ENCODE data around the gene HDAC7.

Gene HDAC7

DNA sequence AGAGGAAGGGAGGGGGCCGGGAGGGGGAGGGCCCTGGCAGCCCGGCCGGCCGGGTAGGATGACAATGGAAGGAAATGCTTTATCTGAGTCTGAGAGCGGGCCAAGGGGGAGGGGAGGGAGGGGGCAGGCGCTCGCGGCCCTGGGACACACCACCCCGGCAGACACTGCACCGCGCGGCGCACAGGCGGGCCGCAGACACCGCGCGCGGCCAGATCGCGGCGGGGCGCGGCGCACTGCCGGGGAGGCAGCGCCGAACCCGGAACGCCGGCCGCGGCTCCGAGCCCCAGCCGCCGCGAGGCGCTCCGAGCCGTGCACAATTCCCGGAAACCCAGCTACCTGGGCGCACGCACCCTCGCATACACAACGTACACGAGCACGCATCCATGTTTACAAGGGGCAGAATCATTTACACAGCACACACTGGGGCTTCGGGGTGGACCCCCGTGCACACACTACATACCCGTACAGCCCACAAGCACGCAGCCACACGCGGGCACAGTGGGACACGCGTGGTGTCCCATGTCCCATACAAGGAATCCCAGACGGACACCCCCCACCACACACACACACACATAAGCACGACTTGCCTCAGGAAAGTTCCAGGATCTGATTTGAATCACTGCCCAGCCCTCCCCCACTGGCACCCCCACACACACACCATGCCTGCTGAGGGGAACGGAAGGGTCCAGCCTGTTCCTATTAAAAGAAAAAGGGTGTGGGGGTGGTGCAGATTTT is at the start of gene HDAC7:
TSS of gene HDAC7 (minus strand) at position 8 of the 735 bp plus-strand sequence. CDS start 118 bp downstream, outside the sequence.
- DNase-seq (ENCODE audit: low read depth): peak; percentile 63

DNA sequence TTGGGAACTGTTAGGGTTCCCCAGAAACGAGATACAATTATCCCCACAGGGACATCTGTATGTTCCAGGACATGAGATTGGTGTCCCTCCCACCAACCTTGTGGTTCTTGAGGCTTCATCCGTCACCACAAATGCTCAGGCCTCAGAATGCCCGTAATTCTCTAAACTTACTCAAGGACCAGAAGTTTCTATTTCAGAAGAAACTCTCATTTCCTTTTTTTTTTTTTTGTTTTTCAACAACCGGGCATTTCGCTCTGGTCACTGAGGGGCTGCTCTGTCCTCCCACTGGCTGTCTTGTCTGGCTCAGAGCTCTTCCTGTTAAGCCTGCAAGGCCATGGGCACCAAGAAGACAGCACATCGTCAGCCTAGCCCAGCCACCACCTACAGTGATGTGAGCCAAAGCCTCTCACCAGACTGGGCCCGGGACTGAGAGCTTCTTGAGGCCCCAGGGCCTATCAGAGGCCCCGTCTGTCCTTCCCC is 48.9 kb upstream of the HDAC7 start:
- no peak for DNase-seq (ENCODE audit: low read depth)

DNA sequence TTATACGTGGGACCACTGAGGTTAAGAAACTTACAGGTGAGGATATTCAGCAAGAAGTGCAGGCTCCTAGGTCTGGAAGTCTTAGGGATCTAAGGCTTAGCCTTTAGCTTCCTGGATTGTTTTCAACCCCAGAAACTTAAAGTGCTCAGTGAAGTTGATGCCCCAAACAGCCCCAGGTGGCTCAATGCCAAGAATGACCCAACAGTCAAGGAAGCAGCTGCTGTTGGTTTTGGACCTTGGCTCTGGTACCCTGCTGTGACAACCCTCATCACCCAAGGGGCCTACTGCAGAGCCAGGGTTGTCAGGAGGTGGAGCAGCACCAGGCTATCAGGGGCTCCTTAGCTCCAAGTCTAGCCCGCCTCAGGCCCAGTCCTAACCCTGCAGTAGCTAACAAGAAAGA is 48.3 kb upstream of the HDAC7 start:
- DNase-seq (ENCODE audit: low read depth): no peak

DNA sequence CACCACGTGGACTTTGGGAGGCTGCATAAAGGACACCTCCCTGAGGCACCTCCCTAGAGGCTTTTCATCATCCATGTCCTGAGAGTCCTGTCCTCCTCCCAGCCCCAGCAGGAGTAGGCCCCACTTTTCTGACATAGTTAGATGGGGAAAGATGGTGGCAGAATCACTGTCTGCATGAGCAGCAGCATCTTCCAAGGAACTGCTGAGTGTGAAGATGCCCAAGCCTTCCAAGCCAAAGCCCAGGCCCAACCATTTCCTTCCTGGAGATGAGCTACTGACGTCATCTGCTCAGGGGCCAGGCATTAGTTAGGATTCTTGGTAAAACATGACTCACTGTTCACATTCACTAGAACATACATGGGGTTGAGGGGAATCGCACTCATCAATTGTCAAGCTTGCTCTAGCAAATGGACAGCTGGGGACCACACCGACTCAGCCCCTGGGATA is 47.8 kb upstream of the HDAC7 start:
- no peak for DNase-seq (ENCODE audit: low read depth)

DNA sequence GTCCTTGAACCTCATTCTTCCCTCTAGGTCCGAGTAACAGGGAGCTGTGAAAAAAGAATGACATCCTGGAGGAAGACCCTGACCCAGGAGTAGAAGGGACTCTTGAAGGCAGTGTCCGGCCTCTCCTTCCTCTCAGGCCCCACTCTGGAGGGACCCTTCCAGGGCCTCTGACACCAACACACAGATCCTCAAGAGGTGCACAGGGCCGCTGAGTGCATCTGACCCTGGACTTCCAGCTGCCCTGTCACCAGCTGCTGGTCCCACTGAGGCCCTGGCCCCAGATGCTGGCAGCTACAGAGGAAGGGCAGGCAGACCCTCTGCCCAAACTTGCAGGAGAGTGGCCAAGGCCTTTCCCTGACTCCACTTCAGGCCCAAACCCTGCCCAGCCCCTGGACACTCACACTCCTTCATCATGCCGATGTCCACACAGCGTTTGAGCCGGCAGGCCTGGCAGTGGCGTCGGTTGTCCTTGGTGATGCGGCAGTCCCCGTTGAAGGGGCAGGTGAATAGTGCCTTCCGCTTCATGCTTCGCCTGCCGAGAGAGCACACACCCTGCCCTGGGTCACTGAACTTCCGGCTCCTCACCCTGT is 45.0 kb upstream of the HDAC7 start:
- no peak for DNase-seq (ENCODE audit: low read depth)

DNA sequence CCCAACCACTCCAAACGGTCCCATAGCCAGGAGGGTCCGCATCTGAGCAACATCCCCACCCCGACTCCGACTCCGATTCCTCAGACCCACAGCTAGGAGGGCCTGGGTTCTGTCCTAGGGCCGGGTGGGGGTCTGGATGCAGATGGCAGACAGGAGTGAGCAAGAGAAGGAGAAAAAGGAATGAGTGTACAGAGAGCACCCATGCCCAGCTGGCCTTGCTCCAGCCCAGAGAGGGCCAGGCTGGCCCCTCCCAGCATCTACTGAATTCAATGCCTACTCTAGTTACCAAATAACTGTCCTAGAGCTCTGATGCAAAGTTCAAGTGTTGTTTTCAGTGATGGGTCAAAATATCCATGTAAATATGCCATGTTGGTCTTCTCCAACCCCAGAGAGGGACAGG is 44.3 kb upstream of the HDAC7 start:
- no peak for DNase-seq (ENCODE audit: low read depth)

DNA sequence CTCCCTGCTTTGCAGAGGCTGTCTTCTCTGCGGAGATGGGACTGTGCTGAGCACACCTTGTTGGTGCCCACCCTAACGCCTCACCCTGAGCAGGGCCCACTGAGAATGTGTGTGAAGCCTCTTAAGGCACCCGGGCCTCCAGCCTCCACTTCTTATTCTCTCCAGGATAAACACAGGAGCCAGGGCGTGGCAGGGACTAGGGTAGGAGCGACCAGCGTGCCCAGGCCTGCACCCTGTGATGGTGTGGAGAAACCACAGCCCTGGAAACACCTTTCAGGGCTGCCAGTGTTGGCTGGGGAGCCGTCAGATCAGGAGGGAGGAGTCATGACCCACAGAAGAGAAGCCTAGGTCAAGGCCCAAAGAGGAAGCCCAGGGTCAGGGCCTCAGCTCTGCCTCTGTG is 43.8 kb upstream of the HDAC7 start:
- DNase-seq (ENCODE audit: low read depth): no peak

DNA sequence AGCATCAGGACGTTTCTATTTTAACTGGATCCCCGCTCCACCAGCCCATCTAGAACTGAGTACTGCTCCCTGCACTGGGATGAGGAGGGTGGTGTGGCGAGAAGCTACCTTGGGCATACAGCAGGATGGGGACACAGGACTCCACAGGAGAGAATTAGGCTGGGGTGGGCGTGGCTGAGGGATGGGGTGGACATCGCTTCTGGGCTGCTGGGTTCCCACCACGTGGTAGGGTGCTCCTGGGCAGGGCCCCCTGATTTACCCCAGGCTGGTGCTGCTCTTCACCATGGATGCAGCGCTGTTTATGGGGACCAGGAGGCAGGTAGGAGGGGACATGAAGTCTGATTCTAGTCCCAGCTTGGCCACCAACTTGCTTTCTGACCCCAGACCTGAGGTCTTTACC is 43.2 kb upstream of the HDAC7 start:
- no peak for DNase-seq (ENCODE audit: low read depth)

DNA sequence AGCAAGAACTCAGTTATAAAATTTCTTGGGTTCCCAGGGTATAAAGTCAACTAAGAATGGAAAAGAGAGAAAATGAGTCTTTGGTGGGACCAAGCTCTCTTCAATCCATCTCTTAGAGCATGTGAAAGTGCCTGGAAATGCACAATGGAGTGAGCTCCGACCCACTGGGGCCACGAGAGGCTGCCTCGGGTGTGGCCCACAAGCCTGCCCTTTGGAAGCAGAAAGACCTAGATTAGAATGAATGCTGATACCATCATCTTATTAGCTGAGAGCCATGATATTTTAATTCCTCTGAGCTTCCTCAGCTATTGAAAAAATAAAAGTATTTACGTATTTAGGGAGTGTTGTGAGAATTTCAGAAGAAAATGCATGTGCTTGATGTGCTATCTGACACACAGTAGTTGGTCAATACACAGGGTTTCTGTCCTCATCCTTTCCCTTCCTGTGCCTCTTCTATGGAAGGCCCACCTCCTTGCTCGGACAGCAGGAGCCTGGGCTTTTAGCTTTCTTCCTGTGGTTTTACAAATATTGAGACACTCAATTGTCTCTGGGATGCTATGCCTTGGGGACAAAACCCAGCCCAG is 42.6 kb upstream of the HDAC7 start:
- DNase-seq (ENCODE audit: low read depth): no peak

DNA sequence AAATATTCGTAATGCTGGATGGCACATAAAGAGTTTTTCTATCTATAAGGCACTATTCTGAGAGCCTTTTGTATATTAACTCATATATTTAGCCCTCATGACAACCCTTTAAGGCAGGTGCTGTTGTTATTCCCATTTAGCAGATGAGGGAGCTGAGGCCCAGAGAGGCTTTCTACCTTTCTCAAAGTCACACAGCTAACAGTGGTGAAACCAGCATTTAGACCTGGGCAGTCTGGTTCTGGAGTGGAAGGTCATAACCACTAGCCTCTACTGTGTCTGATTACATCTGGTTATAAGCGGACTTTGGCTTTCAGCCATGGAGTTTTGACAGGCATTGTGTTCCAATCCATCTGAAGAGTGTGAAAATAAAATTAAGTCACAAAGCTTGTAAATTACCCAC is 41.2 kb upstream of the HDAC7 start:
- DNase-seq (ENCODE audit: low read depth): no peak

DNA sequence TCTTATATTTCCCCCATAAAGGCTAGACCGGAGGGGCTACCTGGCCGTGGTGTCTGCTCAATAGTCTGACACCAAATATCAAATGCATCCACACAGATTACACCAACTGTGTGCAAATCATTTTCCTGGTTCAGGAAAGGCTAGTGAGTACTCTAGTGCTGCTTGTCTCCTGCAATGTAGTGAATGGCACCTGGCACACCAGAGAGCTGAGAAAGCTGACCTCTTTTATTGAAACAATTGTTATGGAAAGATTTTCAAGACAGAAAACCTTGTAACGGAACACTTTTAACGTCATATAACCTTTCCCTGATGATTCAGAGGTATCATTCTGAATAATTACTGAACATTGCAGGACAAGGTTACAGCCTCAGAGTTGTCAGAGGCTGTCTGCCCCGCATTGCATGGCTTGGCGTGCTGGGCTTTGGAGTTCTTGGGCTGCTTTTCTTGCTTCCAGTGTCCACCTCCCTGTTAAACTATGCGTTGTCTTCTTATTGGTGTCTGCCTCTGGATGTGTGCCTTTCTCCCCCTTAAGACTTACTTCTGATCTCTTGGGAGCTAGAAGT is 40.7 kb upstream of the HDAC7 start:
- DNase-seq (ENCODE audit: low read depth): no peak

DNA sequence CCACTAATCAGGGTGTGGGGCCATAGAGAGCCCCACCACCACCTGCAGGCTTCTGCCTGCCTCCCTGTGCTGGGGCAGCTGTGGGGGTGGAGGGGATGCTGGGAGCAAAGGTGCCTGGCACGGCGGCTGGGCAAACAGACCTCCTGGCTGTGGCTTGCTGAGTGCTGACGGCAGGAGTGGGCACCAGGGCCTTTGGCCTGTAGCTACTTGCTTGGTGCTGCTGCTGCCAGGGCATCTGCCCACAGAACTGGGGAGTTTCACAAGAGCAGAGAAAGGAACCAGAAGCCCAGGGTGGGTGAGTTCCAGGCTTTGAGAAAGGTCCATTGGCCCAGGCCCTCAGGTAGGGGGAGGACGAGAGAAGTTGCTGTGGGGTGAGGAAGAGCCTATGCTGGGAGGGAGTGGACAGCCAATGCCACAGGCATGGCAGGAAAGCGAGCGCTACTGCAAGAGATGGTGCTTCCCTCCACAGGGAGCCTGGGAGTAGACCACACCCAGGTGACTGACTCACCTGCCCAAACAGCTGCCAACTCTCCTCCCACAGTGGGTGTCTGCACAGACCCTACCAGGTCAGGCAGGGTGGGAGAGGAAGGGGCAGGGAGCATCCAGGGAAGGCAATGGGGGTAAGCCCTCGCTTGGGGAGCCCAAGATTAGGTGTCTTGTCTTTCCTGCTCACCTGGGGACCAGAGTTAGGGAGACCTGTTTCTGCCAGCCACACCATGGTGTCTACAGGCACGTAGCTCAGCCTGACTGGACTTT is 39.0 kb upstream of the HDAC7 start:
- no peak for DNase-seq (ENCODE audit: low read depth)

DNA sequence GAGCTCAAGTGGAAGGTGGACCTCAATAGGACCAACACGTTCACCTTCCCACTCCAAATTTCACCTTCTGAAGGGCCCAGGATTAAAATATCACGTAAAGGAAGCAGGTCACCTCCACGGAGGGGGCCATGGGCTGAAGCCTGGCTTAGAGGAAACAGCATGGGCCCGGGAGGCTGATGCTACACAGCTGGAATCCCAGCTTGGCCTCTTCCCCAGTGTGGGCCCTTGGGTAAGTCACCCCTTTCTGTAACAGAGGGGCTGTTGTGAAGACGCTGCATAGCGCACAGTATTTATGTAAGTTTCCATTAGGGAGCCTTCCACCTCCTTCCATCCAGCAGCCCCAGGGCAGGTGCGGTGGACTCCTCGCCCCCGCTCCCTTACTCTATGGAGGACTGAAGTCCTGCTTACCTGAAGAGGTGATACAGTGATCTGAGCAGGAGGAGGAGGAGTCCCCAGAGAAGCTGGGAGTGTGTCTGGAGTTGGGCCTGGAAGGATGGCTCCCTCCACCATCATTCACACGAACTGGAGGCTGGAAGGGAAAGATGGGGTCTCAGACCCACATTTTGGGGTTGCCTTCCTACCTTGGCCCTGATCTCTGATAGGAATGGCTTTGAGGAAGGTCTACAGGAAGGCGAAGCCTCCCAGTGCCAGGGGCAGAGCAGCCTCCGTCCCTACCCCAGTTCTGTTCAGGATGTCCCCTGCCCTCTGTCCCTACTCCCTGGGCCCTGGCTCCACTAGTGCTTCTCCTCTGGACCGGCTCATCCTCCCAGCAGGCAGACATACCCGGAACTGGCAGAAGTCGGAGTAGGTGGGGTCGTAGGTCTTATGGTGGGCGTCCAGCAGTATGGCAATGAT is 37.2 kb upstream of the HDAC7 start:
- no peak for DNase-seq (ENCODE audit: low read depth)

DNA sequence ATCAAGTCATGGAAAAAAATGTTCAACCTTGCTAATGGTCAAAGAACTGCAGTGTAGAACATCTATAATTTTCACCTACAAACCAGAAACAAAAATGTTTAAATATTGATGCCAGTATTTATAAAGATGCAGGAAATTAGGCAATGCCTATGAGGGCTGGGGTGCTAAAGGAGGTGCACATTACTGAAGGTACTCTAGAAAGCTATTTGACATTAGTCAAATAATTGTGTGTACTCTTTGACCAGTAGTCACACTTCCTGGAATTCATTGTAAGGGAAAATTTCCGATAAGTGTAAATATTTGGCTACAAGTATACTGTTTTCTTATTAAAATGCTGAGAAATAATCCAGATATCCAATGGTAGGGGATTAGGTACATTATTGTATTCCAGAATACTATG is 36.4 kb upstream of the HDAC7 start:
- DNase-seq (ENCODE audit: low read depth): no peak

DNA sequence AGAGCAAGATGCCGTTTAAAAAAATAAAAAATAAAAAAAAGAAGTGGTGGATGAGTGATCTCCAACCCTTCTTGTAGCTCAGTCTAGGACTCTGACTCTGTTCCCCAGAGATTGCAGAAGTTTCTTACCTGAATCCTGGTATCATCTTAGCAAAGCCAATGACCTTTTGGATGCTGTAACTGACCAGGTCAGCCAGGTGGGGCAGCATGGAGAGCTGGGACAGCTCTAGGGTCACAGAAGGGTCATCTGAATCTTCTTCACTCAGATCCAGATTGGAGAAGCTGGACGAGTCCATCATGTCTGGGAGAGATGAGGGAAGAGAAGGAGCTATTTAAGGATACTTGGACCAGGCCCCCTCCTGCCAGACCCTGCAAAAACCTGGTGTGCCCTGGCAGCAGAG is 35.8 kb upstream of the HDAC7 start:
- DNase-seq (ENCODE audit: low read depth): no peak

DNA sequence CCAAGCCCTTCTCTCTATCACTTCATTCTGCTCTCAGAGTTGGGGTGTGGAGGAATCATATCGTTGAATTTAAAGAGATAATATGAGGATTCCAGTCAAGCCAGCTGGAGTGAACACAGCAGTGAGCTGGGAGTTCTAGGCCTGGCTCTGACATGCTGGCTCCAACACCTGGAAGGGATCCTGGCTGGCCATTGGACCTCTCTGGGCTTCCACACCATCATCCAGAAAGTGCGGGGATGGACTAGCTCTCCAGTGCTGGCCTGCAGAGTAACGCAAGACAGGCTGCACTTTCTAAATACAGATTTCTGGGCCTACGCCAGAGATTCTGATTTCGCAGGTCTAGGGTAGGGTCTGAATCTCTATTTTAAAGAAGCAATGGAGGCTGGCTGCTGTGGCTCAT is 34.8 kb upstream of the HDAC7 start:
- DNase-seq (ENCODE audit: low read depth): no peak

DNA sequence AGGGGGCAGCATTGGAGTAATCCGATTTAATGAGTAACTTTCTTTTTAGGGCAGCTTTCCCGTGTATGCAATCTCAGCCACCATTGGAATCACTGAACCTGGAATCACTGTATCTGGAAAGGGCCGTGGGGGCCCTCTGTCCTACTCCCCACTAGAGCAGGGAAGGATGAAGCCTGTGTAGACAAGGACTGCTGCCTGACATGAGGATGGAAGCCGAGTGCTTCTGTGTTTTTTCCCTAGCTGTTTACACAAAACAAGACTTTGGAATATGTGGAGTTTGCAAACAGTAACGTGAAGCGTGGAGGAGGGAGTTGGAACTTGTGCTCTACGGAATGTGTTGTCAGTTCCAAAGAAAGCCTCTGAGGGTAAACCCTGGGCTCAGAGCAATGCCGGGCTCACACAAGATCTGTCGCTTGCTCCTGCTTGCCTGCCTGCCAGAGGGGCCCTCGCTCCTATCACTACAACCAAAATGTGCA is 32.4 kb upstream of the HDAC7 start:
- DNase-seq (ENCODE audit: low read depth): no peak

DNA sequence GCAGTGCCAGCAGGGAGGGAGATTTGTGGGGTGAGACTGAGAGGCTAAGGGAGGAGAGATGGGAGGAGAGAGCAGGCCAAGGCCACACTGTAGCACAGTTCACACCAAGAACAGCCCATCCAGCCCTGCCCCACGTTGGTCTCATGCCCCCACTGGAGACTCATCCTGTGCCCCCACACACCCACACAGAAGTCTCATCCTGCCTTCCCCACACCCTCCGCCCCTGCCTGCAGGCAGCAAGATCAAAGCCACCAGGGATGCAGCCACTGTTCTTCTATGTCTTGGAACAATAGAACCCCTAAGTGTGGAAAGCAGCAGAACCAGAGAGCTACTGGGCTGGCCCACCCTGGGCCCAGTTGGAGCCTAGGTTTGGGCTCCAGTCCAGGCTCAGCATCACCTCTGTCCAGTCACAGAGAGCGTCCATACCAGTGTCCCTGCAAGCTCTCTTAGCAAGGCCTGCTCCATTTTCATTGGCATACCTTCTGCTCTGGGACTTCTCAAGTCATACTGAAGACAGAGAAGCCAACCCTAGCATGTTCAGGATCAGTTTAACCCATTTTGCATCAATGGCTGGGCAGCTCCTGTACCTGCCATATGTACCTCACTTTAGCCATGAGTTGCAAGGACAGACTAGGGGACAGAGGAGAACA is 31.7 kb upstream of the HDAC7 start:
- DNase-seq (ENCODE audit: low read depth): no peak

DNA sequence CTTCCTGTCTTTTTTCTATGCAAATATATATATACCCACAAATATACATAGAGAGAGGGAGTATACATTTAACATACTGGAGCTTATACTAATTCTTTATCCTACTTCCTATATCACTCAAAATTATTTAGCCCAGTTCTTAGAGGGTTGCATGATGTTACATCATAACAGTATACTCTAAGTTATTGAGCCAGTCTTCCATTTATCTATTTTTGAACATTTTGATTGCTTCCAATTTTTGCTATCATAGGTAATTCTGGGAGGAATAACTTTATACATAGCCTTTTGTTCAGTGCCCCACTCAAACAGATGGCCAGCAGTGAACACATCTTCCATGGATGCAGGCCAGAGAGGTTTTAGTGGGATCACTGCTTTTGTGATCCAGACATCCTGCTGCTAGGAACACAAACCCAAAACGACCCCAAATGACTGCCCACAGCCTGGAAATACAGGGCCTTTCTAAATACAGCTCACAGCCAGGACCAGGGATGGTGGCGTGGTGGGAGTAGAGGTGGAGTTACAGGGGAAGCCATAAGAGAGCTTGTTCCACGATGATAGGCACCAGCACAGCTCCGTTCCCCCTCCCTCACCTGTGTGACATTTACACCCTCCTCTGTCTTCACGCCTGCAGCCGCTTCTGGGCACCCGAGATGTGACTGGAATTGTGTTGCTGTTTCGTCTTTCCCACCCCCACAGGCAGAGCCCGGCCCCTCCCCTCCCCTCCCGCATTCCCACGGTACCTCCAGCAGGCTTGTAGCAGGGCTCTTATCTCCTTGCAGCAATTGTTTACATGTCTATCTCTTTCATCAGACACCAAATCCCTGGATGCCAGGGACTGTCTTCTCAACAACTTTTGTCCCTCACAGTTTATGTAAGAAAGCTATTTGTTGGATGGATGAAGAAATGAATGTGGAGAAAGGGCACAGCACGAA is 30.7 kb upstream of the HDAC7 start:
- DNase-seq (ENCODE audit: low read depth): no peak

DNA sequence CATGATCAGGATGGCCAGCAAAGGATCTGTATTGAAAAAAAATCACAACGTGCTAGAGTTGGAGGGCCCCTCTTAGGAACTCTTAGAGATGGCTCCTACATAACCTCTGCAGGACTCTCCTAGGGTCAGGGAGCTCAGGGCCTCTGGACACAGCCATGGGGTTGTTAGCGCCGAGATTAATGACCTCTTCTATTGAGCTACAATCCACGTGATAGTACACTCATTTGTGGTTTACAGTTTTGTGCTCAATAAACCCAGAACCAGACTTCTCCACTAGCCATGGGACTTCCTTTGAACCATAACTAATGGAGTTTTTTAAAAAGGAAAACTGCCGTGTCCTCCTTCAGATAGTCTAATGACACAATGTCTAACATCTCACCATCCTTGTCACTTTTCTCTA is 29.6 kb upstream of the HDAC7 start:
- DNase-seq (ENCODE audit: low read depth): no peak

Measured in stimulated activated CD8-positive, alpha-beta memory T cell treated with anti-CD3 and anti-CD28 coated beads, Interleukin-4, amount 100 ng/mL, for 24 hours (primary cell).